WERI-Rb-1 (cell line): ENCODE results near the gene PIEZO1.

Source experiments
- DNase-seq: peaks from one replicate; pipeline ENCODE4 v3.0.0-alpha.2; 2020
- H3K27ac ChIP-seq: fragments of 250-450 bp; sonication (Bioruptor Pico); 2 replicates; pipeline ENCODE4 v1.5.1; 2020; ENCODE audit warnings: mild to moderate bottlenecking, moderate library complexity
- H3K27me3 ChIP-seq: fragments of 250-450 bp; sonication (Bioruptor Pico); 2 replicates; pipeline ENCODE4 v1.5.1; 2021; ENCODE audit warnings: mild to moderate bottlenecking, low read depth, moderate library complexity; ENCODE audit not compliant: insufficient read depth, severe bottlenecking
- H3K36me3 ChIP-seq: fragments of 250-450 bp; sonication (Bioruptor Pico); 2 replicates; pipeline ENCODE4 v1.5.1; 2020; ENCODE audit warnings: mild to moderate bottlenecking, moderate library complexity
- H3K4me3 ChIP-seq: 2 replicates; pipeline ENCODE4 v1.5.1; 2011; ENCODE audit warnings: low read depth, mild to moderate bottlenecking, control low read depth, low read length
- H3K9me3 ChIP-seq: fragments of 250-450 bp; sonication (Bioruptor Pico); 2 replicates; pipeline ENCODE4 v1.5.1; 2021; ENCODE audit warnings: mild to moderate bottlenecking, moderate library complexity; ENCODE audit not compliant: severe bottlenecking
- TF ChIP-seq, protein P1 (sequence below): IDR thresholded peaks from 2 replicates; pipeline ENCODE4 v1.5.1; 2011; ENCODE audit warnings: low read depth, mild to moderate bottlenecking, control low read depth, inconsistent platforms, low read length

The PIEZO1 gene

GRCh38 chr16:88705076-88705684, 79.8 kb downstream of the PIEZO1 start:
- no peaks in the 10 kb centered on the region for H3K36me3 ChIP-seq
- no peak overlapping the region for H3K27ac ChIP-seq
- TF ChIP-seq, protein P1, sequence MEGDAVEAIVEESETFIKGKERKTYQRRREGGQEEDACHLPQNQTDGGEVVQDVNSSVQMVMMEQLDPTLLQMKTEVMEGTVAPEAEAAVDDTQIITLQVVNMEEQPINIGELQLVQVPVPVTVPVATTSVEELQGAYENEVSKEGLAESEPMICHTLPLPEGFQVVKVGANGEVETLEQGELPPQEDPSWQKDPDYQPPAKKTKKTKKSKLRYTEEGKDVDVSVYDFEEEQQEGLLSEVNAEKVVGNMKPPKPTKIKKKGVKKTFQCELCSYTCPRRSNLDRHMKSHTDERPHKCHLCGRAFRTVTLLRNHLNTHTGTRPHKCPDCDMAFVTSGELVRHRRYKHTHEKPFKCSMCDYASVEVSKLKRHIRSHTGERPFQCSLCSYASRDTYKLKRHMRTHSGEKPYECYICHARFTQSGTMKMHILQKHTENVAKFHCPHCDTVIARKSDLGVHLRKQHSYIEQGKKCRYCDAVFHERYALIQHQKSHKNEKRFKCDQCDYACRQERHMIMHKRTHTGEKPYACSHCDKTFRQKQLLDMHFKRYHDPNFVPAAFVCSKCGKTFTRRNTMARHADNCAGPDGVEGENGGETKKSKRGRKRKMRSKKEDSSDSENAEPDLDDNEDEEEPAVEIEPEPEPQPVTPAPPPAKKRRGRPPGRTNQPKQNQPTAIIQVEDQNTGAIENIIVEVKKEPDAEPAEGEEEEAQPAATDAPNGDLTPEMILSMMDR: no peak
- no peaks in the 10 kb centered on the region for H3K9me3 ChIP-seq
- DNase-seq: no peak
- H3K27me3 ChIP-seq: no peaks in the 10 kb centered on the region
- H3K4me3 ChIP-seq: peak overlapping the region; percentile 48

- no peak for DNase-seq
- Histone ChIP-seq H3K27me3 (no peaks in the 10 kb centered on the region), H3K27ac (no peak overlapping the region), H3K36me3 (no peaks in the 10 kb centered on the region), H3K9me3 (no peaks in the 10 kb centered on the region), H3K4me3 (no peak overlapping the region)
- TF ChIP-seq, protein P1: no peak
Observed at GRCh38 chr16:88703486-88704309, 81.3 kb downstream of the PIEZO1 start.

DNA sequence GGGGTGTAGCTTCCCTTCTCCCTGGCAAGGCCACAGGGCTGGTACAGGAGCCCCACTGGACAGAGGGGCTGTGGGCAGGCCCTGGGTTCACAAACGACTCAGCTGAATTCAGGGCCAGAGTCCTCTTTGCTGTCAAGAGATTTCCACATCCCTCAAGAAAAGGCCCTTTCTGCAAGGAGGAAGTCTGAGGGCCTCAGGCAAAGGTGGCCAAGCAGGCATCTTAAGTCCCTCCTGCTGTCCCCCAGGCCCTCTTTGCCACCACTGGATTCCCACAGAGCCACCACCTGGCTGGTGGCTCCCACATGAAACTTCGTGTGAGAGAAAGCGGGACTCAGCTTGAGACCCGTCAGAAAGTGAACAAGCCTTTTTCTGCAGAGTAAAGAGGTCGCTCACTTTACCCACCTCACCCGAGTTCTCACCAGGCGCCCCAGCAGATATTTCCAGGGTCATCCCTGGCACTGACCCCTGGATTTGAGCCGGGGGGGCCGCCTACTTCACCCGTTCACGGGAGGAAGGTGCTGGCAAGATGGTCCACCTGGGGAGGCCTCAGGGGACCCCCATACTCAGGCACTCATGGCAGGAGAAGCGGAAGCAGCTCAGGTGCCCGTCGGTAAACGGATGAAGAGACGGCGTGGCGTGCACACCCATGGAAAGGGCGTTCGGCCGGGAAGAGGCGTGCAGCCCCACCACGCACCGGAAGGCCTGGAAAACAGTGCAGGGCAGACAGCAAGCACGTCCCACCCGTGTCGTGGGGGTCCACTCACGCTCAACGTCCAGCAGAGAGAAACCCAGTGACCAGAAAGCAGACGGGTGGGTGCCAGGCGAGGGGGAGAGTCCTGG, 82.4 kb downstream of the PIEZO1 start:
- Histone ChIP-seq H3K27me3 (no peaks in the 10 kb centered on the region), H3K9me3 (no peaks in the 10 kb centered on the region), H3K4me3 (no peak overlapping the region), H3K36me3 (no peaks in the 10 kb centered on the region; the same call in 1 of the 2 replicates), H3K27ac (no peak overlapping the region)
- no peak for DNase-seq
- TF ChIP-seq, protein P1: no peak

GRCh38 chr16:88701581-88702370, 83.2 kb downstream of the PIEZO1 start:
- Histone ChIP-seq H3K27me3 (no peaks in the 10 kb centered on the region), H3K36me3 (no peaks in the 10 kb centered on the region; the same call in 1 of the 2 replicates), H3K27ac (no peak overlapping the region), H3K4me3 (no peak overlapping the region), H3K9me3 (no peaks in the 10 kb centered on the region)
- no peak for DNase-seq
- TF ChIP-seq, protein P1: no peak
